ENCODE measurements around the gene AMFR. TPM values are rescaled to one million over a fixed set of nuclear protein-coding genes. Genes with fewer than 3 reads are reported as not detected.

Gene AMFR
- total and polyA plus RNA-seq, 10 of the 15 experiments (the other 5 are each of a cell fraction or from before 2014, with no cell fraction given) = 8.2 to 67.6 (median 28.1) TPM

DNA sequence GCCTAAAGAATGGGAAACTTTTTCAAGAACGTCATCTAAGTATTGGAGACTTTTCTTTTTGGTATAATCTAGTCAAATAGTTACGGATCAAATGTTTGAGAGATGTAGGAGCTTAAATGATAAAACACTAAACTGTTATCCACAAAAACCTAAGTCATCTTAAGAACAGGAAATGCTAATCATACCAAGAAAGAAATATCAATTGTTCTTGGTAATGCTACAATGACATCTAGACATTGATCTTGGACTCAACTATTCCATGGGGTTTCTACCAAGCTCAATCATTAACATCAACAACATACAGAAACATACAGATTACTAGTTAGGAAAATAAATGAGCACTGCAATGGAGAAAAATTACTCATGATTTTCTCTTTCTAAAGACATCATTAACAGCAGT is 21.9 kb upstream of the AMFR start:
- 35% methylated on average over 2 of the region's 2 CpGs for WGBS (ENCODE audit: insufficient coverage, insufficient replicate concordance, low lambda C conversion rate, missing lambda C conversion rate)
- FAIRE-seq (peak; percentile 41), DNase-seq (ENCODE audit: low read depth, low spot score) (no peak), ATAC-seq (no peak)
- CTCF ChIA-PET = no interaction called here
- no peak overlapping the region for H3K9ac ChIP-seq (ENCODE audit: control insufficient read depth, insufficient read depth, low read length)
- intact Hi-C loops (cut with micrococcal nuclease; ENCODE audit: unreplicated experiment) = no loop called here
- SMC1A ChIA-PET (ENCODE audit: uncharacterized antibody, unreplicated experiment) = interaction anchor here (0.6 to 1.2 kb wide), 3 partner anchors 16 to 74 kb away, joined by 3 read pairs; no protein-coding TSS in a partner anchor
- peaks cover 68% of the 10 kb centered on the region for H3K79me2 ChIP-seq (ENCODE audit: control insufficient read depth, insufficient read depth, low read length)
- no peaks in the 10 kb centered on the region for H3K4me1 ChIP-seq (ENCODE audit: control insufficient read depth, insufficient read depth, low read length)
- H4K20me1 ChIP-seq (ENCODE audit: control insufficient read depth, insufficient read depth) = no peaks in the 10 kb centered on the region
- in situ Hi-C loops (cut with MboI) = no loop called here
- peak overlapping the region; percentile 94; the same call in 1 of the 2 replicates for H3K4me3 ChIP-seq
- no peaks in the 10 kb centered on the region for H3K9me3 ChIP-seq (replicated peaks; ENCODE audit: control insufficient read depth, insufficient read depth, low read length)
- RAD21 ChIA-PET (ENCODE audit: unreplicated experiment) = no interaction called here
- H3K27me3 ChIP-seq (replicated peaks in 1 of 2; ENCODE audit: control insufficient read depth in 2 of 2, insufficient read depth in 2 of 2, low read length in 1 of 2) = no peaks in the 10 kb centered on the region
- no TSS peak for BruUV-seq (replicated peaks)
- no peak overlapping the region for H3K27ac ChIP-seq (ENCODE audit: control insufficient read depth, insufficient read depth)
- POLR2A ChIA-PET = interaction anchor here (0.6 to 1.5 kb wide), 2 partner anchors 19 to 253 kb away, joined by 3 to 4 read pairs; no protein-coding TSS in a partner anchor
- no peak overlapping the region for H2AFZ ChIP-seq (ENCODE audit: control insufficient read depth, low read depth, low read length)
- TF ChIP-seq ETV6 (conservative IDR thresholded peaks at IDR 0.05 in 1 of 2, IDR thresholded peaks at IDR 0.05 in 1 of 2; ENCODE audit: borderline replicate concordance in 1 of 2, low read depth in 1 of 2) (no peak), MYC (IDR thresholded peaks at IDR 0.05; ENCODE audit: insufficient read depth, insufficient read length, insufficient replicate concordance, low read length, severe bottlenecking) (no peak), FOS (IDR thresholded peaks at IDR 0.05; ENCODE audit: borderline replicate concordance, extremely low read depth, insufficient read length) (no peak), SIN3A (IDR thresholded peaks at IDR 0.05; ENCODE audit: low read depth, low read length) (no peak), IKZF1 (conservative IDR thresholded peaks at IDR 0.05) (no peak), FOXM1 (IDR thresholded peaks at IDR 0.05; ENCODE audit: low read depth, low read length) (no peak), ASH2L (IDR thresholded peaks at IDR 0.05; ENCODE audit: borderline replicate concordance, low read depth) (no peak), SPI1 (IDR thresholded peaks at IDR 0.05; ENCODE audit: borderline replicate concordance, insufficient read depth, low read depth, low read length) (no peak), RFX5 (IDR thresholded peaks at IDR 0.05; ENCODE audit: low read depth, low read length) (no peak)
- peak overlapping the region; percentile 66; the same call in 1 of the 2 replicates for H3K4me2 ChIP-seq (ENCODE audit: control insufficient read depth, insufficient read depth)
- peaks cover 3 to 25% of the 10 kb centered on the region in 2 experiments for H3K36me3 ChIP-seq (ENCODE audit: control insufficient read depth in 2 of 2, insufficient read depth in 2 of 2, low read length in 1 of 2)

Data from GM12878 (cell line).